ENCODE data around the gene TSPAN32. TPM values are rescaled to one million over a fixed set of nuclear protein-coding genes. Genes with fewer than 3 reads are reported as not detected.
"Not testable (repeated sequence)": the region's sequence is repeated elsewhere in the genome, so short reads cannot be mapped to it uniquely, and the experiment has no call there.

TSPAN32 gene
- total RNA-seq, 1 donor from 2014 or later, result not detected

DNA sequence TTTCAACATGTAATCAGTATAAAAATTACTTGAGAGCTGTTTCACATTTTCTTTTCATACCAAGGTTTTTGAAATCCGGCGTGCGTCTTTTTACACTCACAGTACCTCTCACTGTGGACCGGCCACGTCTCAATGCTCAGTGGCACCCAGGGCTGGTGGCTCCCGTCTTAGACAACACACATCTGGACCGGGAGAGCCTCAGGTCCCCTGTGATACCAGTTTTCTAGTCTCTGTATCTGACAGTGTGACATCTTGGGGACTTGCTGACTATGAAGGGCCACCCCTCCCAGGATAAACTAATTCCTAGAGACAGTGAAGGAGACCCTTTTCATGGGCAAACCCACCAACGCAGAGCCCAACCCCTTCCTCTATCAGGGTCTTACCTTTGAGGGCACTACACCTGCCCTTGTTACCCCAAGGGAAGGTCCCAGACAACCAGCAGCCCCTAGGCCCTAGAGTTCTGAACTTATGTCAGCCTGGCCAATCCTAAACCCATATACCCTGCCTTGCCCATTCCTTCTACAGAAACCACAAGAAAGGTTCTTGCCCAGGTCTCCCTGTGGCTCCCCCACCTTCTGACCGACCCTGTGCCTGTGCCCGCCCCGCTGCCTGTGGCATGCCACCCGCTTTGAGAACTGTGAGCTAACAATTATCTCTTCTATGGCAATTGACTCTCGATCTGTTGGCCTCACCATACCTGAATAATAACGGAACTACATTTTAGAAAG lies 25.4 kb upstream of the TSPAN32 start:
- TF ChIP-seq, protein P1, sequence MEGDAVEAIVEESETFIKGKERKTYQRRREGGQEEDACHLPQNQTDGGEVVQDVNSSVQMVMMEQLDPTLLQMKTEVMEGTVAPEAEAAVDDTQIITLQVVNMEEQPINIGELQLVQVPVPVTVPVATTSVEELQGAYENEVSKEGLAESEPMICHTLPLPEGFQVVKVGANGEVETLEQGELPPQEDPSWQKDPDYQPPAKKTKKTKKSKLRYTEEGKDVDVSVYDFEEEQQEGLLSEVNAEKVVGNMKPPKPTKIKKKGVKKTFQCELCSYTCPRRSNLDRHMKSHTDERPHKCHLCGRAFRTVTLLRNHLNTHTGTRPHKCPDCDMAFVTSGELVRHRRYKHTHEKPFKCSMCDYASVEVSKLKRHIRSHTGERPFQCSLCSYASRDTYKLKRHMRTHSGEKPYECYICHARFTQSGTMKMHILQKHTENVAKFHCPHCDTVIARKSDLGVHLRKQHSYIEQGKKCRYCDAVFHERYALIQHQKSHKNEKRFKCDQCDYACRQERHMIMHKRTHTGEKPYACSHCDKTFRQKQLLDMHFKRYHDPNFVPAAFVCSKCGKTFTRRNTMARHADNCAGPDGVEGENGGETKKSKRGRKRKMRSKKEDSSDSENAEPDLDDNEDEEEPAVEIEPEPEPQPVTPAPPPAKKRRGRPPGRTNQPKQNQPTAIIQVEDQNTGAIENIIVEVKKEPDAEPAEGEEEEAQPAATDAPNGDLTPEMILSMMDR (IDR thresholded peaks at IDR 0.05; ENCODE audit: partially characterized antibody, unreplicated experiment), result no peak
- Mint-ChIP-seq H3K27me3 (ENCODE audit: unreplicated experiment) (peaks cover 31% of the 10 kb centered on the region), H3K36me3 (ENCODE audit: unreplicated experiment) (peaks cover 13% of the 10 kb centered on the region), H3K4me1 (ENCODE audit: low read depth, unreplicated experiment) (no peaks in the 10 kb centered on the region), H3K4me3 (ENCODE audit: unreplicated experiment) (no peak overlapping the region), H3K27ac (ENCODE audit: unreplicated experiment) (no peak overlapping the region), H3K9me3 (ENCODE audit: unreplicated experiment) (peaks cover 12% of the 10 kb centered on the region)
- no peak for DNase-seq

- Mint-ChIP-seq H3K27ac (ENCODE audit: unreplicated experiment) (no peak overlapping the region), H3K4me1 (ENCODE audit: low read depth, unreplicated experiment) (no peaks in the 10 kb centered on the region), H3K4me3 (ENCODE audit: unreplicated experiment) (no peak overlapping the region), H3K36me3 (ENCODE audit: unreplicated experiment) (peaks cover 13% of the 10 kb centered on the region), H3K27me3 (ENCODE audit: unreplicated experiment) (peaks cover 27% of the 10 kb centered on the region), H3K9me3 (ENCODE audit: unreplicated experiment) (peaks cover 12% of the 10 kb centered on the region)
- TF ChIP-seq, protein P1 (IDR thresholded peaks at IDR 0.05; ENCODE audit: partially characterized antibody, unreplicated experiment), result no peak
- DNase-seq, result no peak
Observed at GRCh38 chr11:2277008-2277346, 24.8 kb upstream of the TSPAN32 start.

DNA sequence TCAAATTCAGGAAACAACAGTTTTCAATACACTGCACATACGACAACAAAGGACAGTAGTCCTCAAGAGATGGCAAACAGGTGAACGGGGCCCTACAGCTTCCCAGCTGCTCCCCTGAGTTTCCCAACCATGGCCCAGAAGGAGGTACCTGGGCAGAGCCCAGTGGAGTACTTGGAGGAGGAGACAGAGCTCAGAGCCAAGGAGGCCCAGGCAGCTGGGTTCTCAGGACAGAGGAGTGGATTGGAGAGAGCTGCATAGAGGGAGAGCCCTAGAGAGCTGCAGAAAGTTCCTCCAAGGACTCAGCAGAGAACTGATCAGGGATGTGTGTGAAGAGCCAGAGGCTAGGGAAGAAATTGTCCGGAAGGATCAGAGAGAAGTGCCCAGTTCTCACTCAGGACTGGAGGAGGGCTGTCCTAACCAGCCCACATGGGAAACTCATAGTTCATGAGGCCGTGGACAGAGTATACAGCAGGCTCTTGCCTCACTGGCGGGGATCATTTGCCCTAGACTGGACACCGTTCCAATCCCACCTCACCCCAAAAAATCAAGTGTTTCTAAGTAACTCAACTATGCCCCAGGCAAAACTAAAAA lies 23.8 kb upstream of the TSPAN32 start:
- DNase-seq, result no peak
- H3K27me3 Mint-ChIP-seq (ENCODE audit: unreplicated experiment), result peaks cover 19% of the 10 kb centered on the region
- H3K36me3 Mint-ChIP-seq (ENCODE audit: unreplicated experiment), result peaks cover 16% of the 10 kb centered on the region
- TF ChIP-seq, protein P1 (IDR thresholded peaks at IDR 0.05; ENCODE audit: partially characterized antibody, unreplicated experiment), result no peak
- H3K27ac Mint-ChIP-seq (ENCODE audit: unreplicated experiment), result no peak overlapping the region
- peaks cover 9% of the 10 kb centered on the region for H3K9me3 Mint-ChIP-seq (ENCODE audit: unreplicated experiment)
- no peak overlapping the region for H3K4me3 Mint-ChIP-seq (ENCODE audit: unreplicated experiment)
- H3K4me1 Mint-ChIP-seq (ENCODE audit: low read depth, unreplicated experiment), result no peaks in the 10 kb centered on the region

DNA sequence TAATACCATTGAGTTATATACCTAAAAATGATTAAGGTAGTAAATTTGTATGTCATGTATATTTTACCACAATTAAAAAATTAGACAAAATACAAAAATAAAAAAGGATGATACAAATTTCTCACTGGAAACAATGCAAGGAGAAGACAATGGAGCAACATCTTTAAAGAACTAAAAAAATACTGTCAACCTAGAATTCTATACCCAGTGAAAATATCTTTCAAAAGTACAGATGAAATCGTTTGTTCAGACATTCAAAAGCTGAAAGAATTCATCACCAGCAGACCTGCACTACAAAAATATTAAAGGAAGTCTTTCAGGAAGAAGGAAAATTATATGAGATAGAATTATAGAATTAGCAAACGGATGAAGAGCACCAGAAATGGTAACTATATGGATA lies 21.6 kb upstream of the TSPAN32 start:
- Mint-ChIP-seq H3K27me3 (ENCODE audit: unreplicated experiment) (peaks cover 7% of the 10 kb centered on the region), H3K4me3 (ENCODE audit: unreplicated experiment) (no peak overlapping the region), H3K27ac (ENCODE audit: unreplicated experiment) (no peak overlapping the region), H3K36me3 (ENCODE audit: unreplicated experiment) (peaks cover 12% of the 10 kb centered on the region), H3K9me3 (ENCODE audit: unreplicated experiment) (peaks cover 4% of the 10 kb centered on the region), H3K4me1 (ENCODE audit: low read depth, unreplicated experiment) (no peaks in the 10 kb centered on the region)
- TF ChIP-seq, protein P1 (IDR thresholded peaks at IDR 0.05; ENCODE audit: partially characterized antibody, unreplicated experiment), result no peak
- no peak for DNase-seq

- DNase-seq; H3K4me3 Mint-ChIP-seq (ENCODE audit: unreplicated experiment); H3K27ac Mint-ChIP-seq (ENCODE audit: unreplicated experiment); H3K36me3 Mint-ChIP-seq (ENCODE audit: unreplicated experiment); H3K4me1 Mint-ChIP-seq (ENCODE audit: low read depth, unreplicated experiment); H3K9me3 Mint-ChIP-seq (ENCODE audit: unreplicated experiment); H3K27me3 Mint-ChIP-seq (ENCODE audit: unreplicated experiment): not testable (repeated sequence)
Observed at GRCh38 chr11:2286350-2286749, 15.5 kb upstream of the TSPAN32 start.
